Breast epithelium (tissue), 3 donors: ENCODE results near the gene STT3B.

Experiments used
- POLR2A ChIP-seq: fragments of 450-650 bp; IDR thresholded peaks from one replicate; pipeline ENCODE4 v1.6.1; 2016; ENCODE audit warnings: antibody characterized with exemption, mild to moderate bottlenecking, moderate library complexity
- TF ChIP-seq, protein P1 (sequence below), 3 donors: fragments of 450-650 bp; IDR thresholded peaks; one replicate each; pipeline ENCODE4 v1.5.1; 2016 to 2017; ENCODE audit warnings: antibody characterized with exemption in 3 of 3, mild to moderate bottlenecking in 3 of 3, moderate library complexity in 3 of 3

DNA sequence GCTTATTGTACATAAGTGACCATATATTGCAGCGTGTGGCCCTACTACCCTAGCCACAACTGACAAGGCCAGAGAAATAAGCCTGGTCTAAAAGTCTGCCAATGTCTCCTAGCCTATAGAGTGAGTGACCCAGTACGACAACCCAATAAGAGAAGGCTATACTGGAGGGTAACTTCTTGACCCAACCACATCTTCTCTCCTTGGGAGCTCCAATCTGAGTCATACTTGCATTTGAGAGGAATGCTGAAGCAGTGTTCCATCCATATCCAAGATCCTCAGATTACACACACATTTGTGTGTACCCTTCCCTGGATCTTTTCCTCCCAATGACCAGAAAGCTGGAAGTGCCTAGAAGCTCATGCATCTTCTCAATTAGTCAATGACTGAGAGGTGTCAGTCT, 11.3 kb upstream of the STT3B start:
- TF ChIP-seq, protein P1, sequence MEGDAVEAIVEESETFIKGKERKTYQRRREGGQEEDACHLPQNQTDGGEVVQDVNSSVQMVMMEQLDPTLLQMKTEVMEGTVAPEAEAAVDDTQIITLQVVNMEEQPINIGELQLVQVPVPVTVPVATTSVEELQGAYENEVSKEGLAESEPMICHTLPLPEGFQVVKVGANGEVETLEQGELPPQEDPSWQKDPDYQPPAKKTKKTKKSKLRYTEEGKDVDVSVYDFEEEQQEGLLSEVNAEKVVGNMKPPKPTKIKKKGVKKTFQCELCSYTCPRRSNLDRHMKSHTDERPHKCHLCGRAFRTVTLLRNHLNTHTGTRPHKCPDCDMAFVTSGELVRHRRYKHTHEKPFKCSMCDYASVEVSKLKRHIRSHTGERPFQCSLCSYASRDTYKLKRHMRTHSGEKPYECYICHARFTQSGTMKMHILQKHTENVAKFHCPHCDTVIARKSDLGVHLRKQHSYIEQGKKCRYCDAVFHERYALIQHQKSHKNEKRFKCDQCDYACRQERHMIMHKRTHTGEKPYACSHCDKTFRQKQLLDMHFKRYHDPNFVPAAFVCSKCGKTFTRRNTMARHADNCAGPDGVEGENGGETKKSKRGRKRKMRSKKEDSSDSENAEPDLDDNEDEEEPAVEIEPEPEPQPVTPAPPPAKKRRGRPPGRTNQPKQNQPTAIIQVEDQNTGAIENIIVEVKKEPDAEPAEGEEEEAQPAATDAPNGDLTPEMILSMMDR (IDR thresholded peaks at IDR 0.05): no peak
- no peak for TF ChIP-seq POLR2A
